ENCODE data around the gene SFXN5. TPM values are rescaled to one million over a fixed set of nuclear protein-coding genes. Genes with fewer than 3 reads are reported as not detected.
A peak's percentile ranks its signal among the peaks of the same experiment; 100 is the strongest.

SFXN5 gene
- total RNA-seq, 1 donor from 2014 or later: 9.5 TPM

DNA sequence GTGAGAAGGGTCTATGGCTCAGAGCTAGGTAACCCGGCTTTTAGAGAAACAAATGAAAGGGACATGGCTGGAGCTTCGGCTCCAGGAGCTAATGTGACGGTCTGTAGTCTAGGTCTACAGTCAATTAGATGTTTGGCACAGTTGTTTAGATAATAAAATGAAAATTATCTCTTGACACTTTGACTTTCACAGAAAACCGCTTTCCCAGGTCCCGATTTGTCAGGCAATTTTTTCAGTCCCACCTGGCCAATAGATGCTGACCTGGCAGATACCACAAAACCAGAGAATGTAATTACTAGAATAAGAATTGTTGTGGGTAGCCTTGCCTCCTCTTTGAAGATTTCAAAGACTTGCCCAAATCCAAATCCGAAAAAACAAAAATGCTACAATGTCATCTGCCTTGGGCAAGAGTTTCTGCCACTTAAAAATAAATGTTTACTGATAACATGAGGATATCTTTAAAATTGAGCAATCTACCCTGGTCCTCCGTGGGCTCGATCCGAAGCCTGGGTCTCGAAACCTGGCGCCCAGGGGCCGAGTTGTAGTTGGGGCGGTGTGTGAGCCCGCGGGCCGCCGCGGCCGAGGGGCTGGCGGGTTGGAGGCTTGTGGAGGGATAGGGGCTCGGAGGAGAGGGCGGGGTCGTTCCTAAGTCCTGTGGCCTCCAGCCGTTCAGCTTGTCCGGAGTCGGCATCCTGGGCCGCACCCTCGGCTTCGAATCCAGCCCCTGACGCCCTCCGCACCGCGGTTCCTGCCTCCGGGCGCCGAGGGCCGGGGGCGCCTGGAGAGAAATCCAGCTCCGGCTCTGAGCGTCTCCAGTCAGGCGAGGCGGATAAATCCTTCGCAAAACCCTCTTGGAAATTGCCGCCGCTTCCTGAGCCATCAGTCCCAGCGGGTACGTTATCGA is 151.8 kb downstream of the SFXN5 start:
- Mint-ChIP-seq H3K9me3 (no peaks in the 10 kb centered on the region), H3K27ac (no peak overlapping the region), H3K4me3 (no peak overlapping the region), H3K4me1 (ENCODE audit: low read depth) (peaks cover 10% of the 10 kb centered on the region), H3K36me3 (ENCODE audit: low read depth) (peaks cover 4% of the 10 kb centered on the region), H3K27me3 (ENCODE audit: insufficient read depth) (peaks cover 64% of the 10 kb centered on the region)
- intact Hi-C loops (cut with micrococcal nuclease): loop anchor here (10.0 kb wide), 1 partner anchor 375 kb away; the partner anchor contains the start of gene EGR4
- no peak for DNase-seq (ENCODE audit: low spot score)

DNA sequence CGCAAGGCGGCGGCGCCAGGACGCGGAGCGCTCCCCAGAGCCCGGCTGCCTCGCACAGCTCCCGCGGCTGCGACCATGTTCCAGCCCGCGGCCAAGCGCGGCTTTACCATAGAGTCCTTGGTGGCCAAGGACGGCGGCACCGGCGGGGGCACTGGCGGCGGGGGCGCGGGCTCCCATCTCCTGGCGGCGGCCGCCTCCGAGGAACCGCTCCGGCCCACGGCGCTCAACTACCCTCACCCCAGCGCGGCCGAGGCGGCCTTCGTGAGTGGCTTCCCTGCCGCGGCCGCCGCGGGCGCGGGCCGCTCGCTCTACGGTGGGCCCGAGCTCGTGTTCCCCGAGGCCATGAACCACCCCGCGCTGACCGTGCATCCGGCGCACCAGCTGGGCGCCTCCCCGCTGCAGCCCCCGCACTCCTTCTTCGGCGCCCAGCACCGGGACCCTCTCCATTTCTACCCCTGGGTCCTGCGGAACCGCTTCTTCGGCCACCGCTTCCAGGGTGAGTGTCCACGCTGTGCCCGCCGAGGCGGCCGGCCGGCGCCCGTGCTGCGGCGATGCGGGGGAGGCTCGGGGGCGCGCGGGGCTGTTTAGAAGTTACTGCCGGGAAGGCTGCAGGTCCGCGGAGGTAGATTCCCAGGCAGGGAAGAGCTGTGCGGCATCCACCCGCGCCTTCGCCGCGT is 153.5 kb downstream of the SFXN5 start:
- Mint-ChIP-seq H3K4me1 (ENCODE audit: low read depth) (peaks cover 18% of the 10 kb centered on the region), H3K27me3 (ENCODE audit: insufficient read depth) (peaks cover 72% of the 10 kb centered on the region), H3K27ac (no peak overlapping the region), H3K4me3 (no peak overlapping the region), H3K9me3 (no peaks in the 10 kb centered on the region), H3K36me3 (ENCODE audit: low read depth) (peaks cover 4% of the 10 kb centered on the region)
- intact Hi-C loops (cut with micrococcal nuclease): loop anchor here (1.0 to 10.0 kb wide), 5 partner anchors 7 to 773 kb away; partner anchors contain the start of gene EGR4
- DNase-seq (ENCODE audit: low spot score): no peak

DNA sequence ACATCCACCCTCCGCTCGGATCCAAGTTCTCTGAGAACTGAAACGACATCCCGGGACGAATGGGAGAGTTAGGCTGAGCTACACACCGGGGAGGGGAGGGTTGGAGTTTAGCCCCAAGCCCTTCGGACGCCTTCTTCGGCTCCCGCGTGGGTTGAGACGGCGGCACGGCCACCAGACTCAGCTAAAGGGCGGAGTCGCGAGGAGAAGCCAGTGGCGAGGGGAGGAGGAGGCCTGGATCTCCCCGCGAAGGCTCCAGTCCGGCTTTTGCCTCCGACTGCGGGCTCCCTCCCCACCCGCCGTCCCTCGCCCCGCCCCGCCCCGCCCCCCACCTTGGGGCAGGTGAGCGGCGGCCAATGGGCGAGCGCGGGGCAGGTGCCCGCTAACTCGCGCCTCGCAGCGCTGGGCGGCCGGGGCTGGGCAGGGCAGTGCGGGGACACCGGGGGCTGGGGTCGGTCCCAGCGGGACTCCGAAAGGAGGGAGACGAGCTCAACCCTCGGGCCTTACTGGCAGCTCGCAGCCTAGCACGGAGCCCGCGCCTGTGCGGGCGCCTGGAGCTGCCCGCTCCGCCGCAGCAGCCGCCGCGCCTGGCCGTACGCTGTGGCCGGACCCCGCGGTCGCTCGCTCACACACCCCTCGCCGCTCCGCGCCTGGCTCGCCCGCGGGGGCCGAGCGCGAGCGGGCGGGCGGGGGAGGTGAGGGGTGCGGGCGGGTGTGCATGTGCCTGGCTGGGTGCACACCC is 154.2 kb downstream of the SFXN5 start, which contains the start of gene EMX1:
EMX1 (plus strand) TSS at position 382 of the 739 bp plus-strand sequence; CDS start at position 716, 334 bp downstream.
- Mint-ChIP-seq H3K4me3 (peak within 1 kb of the TSS; percentile 22), H3K9me3 (no peaks in the 10 kb centered on the region), H3K36me3 (ENCODE audit: low read depth) (peaks cover 4% of the 10 kb centered on the region), H3K27ac (peak within 1 kb of the TSS; percentile 61), H3K27me3 (ENCODE audit: insufficient read depth) (peaks cover 69% of the 10 kb centered on the region), H3K4me1 (ENCODE audit: low read depth) (peaks cover 18% of the 10 kb centered on the region)
- no peak for DNase-seq (ENCODE audit: low spot score)
- intact Hi-C loops (cut with micrococcal nuclease): loop anchor here (1.0 to 10.0 kb wide), 4 partner anchors 8 to 773 kb away; partner anchors contain the start of gene EGR4

DNA sequence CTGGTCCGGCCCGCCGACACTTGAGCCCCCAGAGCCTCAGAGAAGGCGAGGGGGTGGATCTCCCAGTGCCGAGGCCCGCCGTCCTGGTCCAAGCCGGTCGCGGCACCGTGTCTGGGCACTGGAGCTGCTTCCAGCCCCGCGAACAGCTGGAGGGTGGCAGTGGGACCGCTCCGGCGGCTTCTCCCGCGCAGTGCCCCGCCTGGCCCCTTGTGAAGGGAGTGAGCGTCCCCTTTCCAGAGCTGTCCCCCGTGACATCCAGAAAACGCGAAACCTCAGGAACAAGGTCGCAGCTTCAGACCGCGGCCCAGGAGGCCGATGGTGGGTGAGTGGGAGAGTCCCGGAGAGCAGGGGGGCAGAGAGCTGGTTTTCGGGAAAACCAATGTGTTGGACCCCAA is 154.8 kb downstream of the SFXN5 start:
- DNase-seq (ENCODE audit: low spot score): no peak
- no peaks in the 10 kb centered on the region for H3K9me3 Mint-ChIP-seq
- intact Hi-C loops (cut with micrococcal nuclease): loop anchor here (1.0 to 10.0 kb wide), 4 partner anchors 9 to 772 kb away; partner anchors contain the start of gene EGR4

DNA sequence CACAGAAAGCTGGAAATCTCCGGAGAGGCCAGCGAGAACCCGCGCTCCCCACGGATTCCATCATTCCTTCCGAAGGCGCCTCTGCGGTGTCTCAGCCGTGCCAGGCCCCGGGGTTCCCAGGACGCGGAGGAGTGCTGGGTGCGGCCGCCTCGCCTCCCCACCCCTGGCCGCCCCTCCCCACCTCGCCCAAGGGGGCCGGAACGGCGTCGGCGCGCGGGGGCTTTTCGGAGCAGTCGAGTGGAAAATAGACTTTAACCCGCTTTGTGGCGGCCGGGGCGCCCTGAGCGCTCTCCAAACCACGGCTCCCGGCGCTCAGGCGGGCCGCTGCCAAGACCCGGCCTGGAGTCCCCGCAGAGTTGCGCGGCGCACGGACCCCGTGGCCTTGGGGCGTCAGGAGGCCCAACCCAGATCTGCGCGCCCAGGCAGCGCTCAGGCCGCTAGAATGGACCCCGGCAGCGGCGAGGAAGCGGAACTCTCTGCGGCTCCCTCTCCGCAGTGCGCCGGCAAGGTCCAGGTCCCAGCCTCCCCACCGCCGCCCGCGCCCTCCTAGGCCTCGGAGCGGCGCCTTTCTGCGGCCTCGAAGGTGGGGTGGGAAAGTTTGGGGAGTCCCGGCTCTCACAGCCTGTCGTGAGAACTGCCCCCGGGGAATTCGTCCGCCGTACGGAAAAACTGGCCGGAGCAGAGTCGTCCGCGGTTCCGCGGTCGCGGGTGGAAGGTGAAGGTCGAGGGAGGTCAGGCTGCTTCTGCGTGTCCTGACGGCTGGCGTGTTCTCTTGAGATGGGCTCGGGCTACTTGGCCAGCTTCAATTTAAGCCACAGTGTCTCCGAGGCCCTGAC is 155.4 kb downstream of the SFXN5 start:
- Mint-ChIP-seq H3K27me3 (ENCODE audit: insufficient read depth) (peaks cover 68% of the 10 kb centered on the region), H3K9me3 (no peaks in the 10 kb centered on the region), H3K4me1 (ENCODE audit: low read depth) (peaks cover 18% of the 10 kb centered on the region), H3K4me3 (no peak overlapping the region), H3K27ac (no peak overlapping the region), H3K36me3 (ENCODE audit: low read depth) (no peaks in the 10 kb centered on the region)
- intact Hi-C loops (cut with micrococcal nuclease): loop anchor here (2.0 to 10.0 kb wide), 3 partner anchors 23 to 771 kb away; partner anchors contain the start of gene EGR4
- DNase-seq (ENCODE audit: low spot score): no peak

More for the DNA sequence above, 154.8 kb downstream of the SFXN5 start:
- H3K4me3 Mint-ChIP-seq: peak overlapping the region; percentile 22
- peaks cover 68% of the 10 kb centered on the region for H3K27me3 Mint-ChIP-seq (ENCODE audit: insufficient read depth)
- H3K36me3 Mint-ChIP-seq (ENCODE audit: low read depth): no peaks in the 10 kb centered on the region
- peak overlapping the region; percentile 61 for H3K27ac Mint-ChIP-seq
- H3K4me1 Mint-ChIP-seq (ENCODE audit: low read depth): peaks cover 18% of the 10 kb centered on the region

DNA sequence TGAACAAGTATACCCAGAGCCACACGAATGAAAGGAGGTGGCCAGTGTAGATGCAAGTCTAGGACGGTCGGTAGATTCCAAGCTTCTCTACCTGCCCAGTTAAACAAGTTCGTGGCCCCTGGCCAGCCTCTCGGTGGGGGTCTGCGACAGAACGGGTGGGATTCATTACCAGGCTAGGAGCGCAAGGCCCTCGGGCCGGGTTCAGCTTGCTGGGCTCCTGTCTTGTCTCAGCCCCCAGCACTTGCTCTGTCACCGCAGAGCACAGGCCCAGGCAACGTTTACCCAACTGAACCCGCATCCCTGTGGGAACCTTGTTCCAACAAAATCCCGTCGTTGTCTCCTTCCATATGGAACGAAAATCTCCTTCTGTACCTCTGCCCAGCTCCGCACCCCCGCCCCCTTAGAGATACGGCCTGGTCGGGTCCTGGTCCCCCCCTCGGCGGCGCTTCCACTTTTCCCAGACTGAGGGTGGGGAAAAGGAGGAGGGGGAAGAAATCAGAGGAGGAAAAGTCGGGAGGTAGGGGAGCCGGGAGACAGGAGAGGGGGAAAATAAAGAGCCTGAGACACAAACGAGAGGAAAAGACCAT is 156.1 kb downstream of the SFXN5 start:
- Mint-ChIP-seq H3K9me3 (no peaks in the 10 kb centered on the region), H3K36me3 (ENCODE audit: low read depth) (no peaks in the 10 kb centered on the region), H3K4me1 (ENCODE audit: low read depth) (peaks cover 18% of the 10 kb centered on the region), H3K4me3 (peak overlapping the region; percentile 30), H3K27me3 (ENCODE audit: insufficient read depth) (peaks cover 72% of the 10 kb centered on the region), H3K27ac (peak overlapping the region; percentile 44)
- intact Hi-C loops (cut with micrococcal nuclease): loop anchor here (10.0 kb wide), 1 partner anchor 379 kb away; the partner anchor contains the start of gene EGR4
- no peak for DNase-seq (ENCODE audit: low spot score)

DNA sequence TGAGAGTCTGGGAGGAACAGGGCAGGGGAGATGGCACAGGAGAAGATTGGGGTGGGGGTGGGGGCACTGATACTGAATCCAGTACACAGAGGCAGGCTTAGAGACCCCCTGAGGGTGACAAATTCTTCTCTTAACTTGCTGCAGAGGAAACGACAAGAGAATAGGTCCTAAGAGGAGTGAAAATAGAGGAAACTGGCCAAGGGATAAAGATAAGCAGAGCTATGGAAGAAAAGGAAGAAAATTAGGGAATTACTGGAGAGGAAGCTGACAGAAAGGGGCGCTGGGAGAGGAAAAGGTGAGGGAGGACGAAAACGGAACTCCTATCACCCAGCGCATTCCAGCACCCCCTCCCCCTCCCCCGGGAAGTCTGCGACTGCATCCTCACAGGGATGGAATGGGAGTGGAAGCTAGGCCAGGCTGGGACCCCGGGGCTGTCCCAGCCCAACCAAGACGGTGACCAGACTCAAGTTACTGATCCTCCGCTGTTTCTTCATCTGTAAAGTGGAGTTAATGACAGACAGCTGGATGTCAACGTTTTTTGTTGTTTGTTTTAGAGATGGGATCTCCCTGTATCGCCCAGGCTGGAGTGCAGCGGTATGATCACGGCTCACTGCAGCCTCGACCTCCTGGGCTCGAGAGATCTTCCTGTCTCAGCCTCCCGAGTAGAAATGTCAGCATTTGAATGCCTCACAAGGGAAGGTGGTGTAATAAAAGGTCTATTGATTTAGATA is 156.8 kb downstream of the SFXN5 start:
- H3K4me3 Mint-ChIP-seq: peak overlapping the region; percentile 30

DNA sequence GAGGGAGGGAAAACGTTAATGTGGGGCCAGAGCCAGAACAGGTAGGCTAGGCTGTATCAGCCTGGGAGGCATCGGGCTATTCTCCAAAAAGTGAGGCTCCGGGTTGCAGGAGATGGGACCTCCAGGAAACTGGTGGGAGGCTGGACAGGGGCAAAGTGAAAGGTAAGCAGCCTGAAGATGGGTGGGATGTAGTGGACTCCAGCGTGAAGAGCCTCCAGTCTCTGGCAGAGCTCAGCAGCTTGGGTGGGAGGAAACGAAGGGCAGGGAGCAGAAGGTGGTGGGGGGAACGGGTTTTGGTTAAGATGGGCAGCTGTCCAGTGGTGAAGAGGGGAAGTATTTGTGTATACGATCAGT is 157.3 kb downstream of the SFXN5 start:
- H3K27me3 Mint-ChIP-seq (ENCODE audit: insufficient read depth): peaks cover 75% of the 10 kb centered on the region
- DNase-seq (ENCODE audit: low spot score): no peak
- intact Hi-C loops (cut with micrococcal nuclease): loop anchor here (10.0 kb wide), 1 partner anchor 381 kb away; the partner anchor contains the start of gene EGR4
- H3K4me1 Mint-ChIP-seq (ENCODE audit: low read depth): peaks cover 18% of the 10 kb centered on the region
- no peak overlapping the region for H3K4me3 Mint-ChIP-seq
- H3K27ac Mint-ChIP-seq: no peak overlapping the region
- H3K36me3 Mint-ChIP-seq (ENCODE audit: low read depth): no peaks in the 10 kb centered on the region
- no peaks in the 10 kb centered on the region for H3K9me3 Mint-ChIP-seq

More for the DNA sequence above, 156.8 kb downstream of the SFXN5 start:
- peaks cover 18% of the 10 kb centered on the region for H3K4me1 Mint-ChIP-seq (ENCODE audit: low read depth)
- intact Hi-C loops (cut with micrococcal nuclease): loop anchor here (10.0 kb wide), 1 partner anchor 380 kb away; the partner anchor contains the start of gene EGR4
- peak overlapping the region; percentile 44 for H3K27ac Mint-ChIP-seq
- DNase-seq (ENCODE audit: low spot score): no peak
- no peaks in the 10 kb centered on the region for H3K9me3 Mint-ChIP-seq
- peaks cover 75% of the 10 kb centered on the region for H3K27me3 Mint-ChIP-seq (ENCODE audit: insufficient read depth)
- H3K36me3 Mint-ChIP-seq (ENCODE audit: low read depth): no peaks in the 10 kb centered on the region

DNA sequence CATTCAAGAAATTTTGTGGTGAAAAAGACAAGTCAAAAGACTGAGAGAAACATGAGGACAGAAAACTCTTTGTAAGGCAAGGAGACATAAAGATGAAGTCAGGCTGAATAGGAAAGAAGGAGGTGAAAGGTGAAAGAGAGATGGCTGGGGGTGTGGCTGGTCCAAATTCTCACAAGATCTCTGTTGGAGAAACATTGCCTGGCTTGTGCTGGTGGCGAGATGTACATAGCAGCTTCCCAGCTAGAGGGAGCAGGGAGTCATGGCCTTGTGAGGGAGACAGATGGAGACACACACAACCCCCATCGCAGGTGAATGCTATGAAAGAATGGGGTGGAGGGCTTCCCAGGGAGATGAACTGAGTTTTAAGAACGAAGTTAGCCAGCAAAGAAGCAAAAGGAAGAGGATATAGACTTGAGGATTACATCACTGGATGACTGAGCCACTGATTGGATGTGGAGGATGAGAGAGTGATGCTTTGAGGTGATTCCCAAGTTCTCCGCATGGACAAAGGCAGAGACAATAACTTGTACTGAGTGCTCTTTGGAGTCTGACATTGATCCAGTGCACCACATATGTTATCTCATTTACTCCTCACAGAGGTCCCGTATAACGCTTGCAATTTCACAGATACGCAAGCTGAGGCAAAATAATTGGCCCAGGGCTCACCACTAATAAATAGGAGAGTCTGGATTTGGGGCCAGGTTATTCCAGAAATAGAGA is 157.9 kb downstream of the SFXN5 start:
- Mint-ChIP-seq H3K36me3 (ENCODE audit: low read depth) (no peaks in the 10 kb centered on the region), H3K4me1 (ENCODE audit: low read depth) (peaks cover 18% of the 10 kb centered on the region), H3K4me3 (no peak overlapping the region), H3K9me3 (no peaks in the 10 kb centered on the region), H3K27me3 (ENCODE audit: insufficient read depth) (peaks cover 73% of the 10 kb centered on the region), H3K27ac (no peak overlapping the region)
- intact Hi-C loops (cut with micrococcal nuclease): loop anchor here (10.0 kb wide), 1 partner anchor 381 kb away; the partner anchor contains the start of gene EGR4
- DNase-seq (ENCODE audit: low spot score): no peak

DNA sequence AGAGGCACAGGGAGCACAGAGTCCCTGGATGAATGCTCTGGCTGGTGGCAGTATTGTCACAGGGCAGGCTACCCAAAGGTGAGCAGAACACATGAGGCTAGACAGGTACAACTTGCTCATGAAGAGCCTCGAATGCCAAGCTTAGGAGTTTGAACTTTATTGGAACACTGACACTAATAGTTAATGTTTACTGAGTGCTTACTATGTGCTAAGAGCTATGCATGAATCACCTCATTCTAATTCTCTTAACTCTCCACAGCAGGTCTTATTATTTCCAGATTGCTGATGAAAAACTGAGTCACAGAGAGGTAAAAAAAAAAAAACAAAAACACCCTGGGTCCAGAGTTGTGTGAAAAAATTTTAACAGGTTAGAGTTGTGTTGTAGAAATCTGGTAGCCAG is 160.3 kb downstream of the SFXN5 start:
- no peak overlapping the region for H3K27ac Mint-ChIP-seq
- H3K36me3 Mint-ChIP-seq (ENCODE audit: low read depth): no peaks in the 10 kb centered on the region
- no peak for DNase-seq (ENCODE audit: low spot score)
- H3K27me3 Mint-ChIP-seq (ENCODE audit: insufficient read depth): peaks cover 75% of the 10 kb centered on the region
- H3K9me3 Mint-ChIP-seq: no peaks in the 10 kb centered on the region
- intact Hi-C loops (cut with micrococcal nuclease): loop anchor here (10.0 kb wide), 1 partner anchor 384 kb away; the partner anchor contains the start of gene EGR4
- no peak overlapping the region for H3K4me3 Mint-ChIP-seq
- peaks cover 18% of the 10 kb centered on the region for H3K4me1 Mint-ChIP-seq (ENCODE audit: low read depth)
